DND-41 (cell line): ENCODE data around the gene SCN3B.

ENCODE experiments used
- EZH2 ChIP-seq: IDR thresholded peaks from 3 replicates; pipeline ENCODE4 v1.6.1; 2012; ENCODE audit warnings: borderline replicate concordance, low read depth, mild to moderate bottlenecking, moderate library complexity, low read length, inconsistent platforms; ENCODE audit not compliant: severe bottlenecking
- TF ChIP-seq, protein P1 (sequence below): IDR thresholded peaks from 2 replicates; pipeline ENCODE4 v1.5.1; 2012; ENCODE audit warnings: borderline replicate concordance, low read length, moderate library complexity, mild to moderate bottlenecking; ENCODE audit not compliant: poor library complexity, severe bottlenecking; ENCODE audit errors: extremely low read depth

- TF ChIP-seq, protein P1, sequence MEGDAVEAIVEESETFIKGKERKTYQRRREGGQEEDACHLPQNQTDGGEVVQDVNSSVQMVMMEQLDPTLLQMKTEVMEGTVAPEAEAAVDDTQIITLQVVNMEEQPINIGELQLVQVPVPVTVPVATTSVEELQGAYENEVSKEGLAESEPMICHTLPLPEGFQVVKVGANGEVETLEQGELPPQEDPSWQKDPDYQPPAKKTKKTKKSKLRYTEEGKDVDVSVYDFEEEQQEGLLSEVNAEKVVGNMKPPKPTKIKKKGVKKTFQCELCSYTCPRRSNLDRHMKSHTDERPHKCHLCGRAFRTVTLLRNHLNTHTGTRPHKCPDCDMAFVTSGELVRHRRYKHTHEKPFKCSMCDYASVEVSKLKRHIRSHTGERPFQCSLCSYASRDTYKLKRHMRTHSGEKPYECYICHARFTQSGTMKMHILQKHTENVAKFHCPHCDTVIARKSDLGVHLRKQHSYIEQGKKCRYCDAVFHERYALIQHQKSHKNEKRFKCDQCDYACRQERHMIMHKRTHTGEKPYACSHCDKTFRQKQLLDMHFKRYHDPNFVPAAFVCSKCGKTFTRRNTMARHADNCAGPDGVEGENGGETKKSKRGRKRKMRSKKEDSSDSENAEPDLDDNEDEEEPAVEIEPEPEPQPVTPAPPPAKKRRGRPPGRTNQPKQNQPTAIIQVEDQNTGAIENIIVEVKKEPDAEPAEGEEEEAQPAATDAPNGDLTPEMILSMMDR = no peak
- no peak for TF ChIP-seq EZH2
These were observed 28.4 kb upstream of the SCN3B start for GRCh38 chr11:123682696-123683410.
